Kidney epithelial cell (primary cell): Measurements from ENCODE around the gene PXDN. TPM values are rescaled to one million over a fixed set of nuclear protein-coding genes. Genes with fewer than 3 reads are reported as not detected.
"Not testable (repeated sequence)": the region's sequence is repeated elsewhere in the genome, so short reads cannot be mapped to it uniquely, and the experiment has no call there.

Experiments
- DNase-seq: peaks from one replicate; pipeline ENCODE4 v3.0.0-alpha.2; 2010; ENCODE audit warnings: low read depth
- H3K27me3 ChIP-seq: 2 replicates; pipeline ENCODE4 v1.6.0; 2011; ENCODE audit warnings: low read length; ENCODE audit not compliant: control insufficient read depth, insufficient read depth
- H3K36me3 ChIP-seq: 2 replicates; pipeline ENCODE4 v1.5.1; 2011; ENCODE audit warnings: low read length; ENCODE audit not compliant: control insufficient read depth, insufficient read depth
- H3K4me3 ChIP-seq: 2 replicates; pipeline ENCODE4 v1.5.1; 2011; ENCODE audit warnings: low read depth, mild to moderate bottlenecking, control low read depth, low read length
- CTCF ChIP-seq: IDR thresholded peaks from 2 replicates; pipeline ENCODE4 v1.5.1; 2011; ENCODE audit warnings: mild to moderate bottlenecking, moderate library complexity, low read length, control low read depth, inconsistent platforms; ENCODE audit not compliant: insufficient read depth, poor library complexity, severe bottlenecking
- total RNA-seq: library from RNA; depleted of rRNA; stranded (reverse); fragments of >200 nt; gene quantifications from 2 replicates; pipeline ENCODE4 v1.2.3, GENCODE V29; 2015

The PXDN gene
- total RNA-seq, 1 donor from 2014 or later: 287 TPM

DNA sequence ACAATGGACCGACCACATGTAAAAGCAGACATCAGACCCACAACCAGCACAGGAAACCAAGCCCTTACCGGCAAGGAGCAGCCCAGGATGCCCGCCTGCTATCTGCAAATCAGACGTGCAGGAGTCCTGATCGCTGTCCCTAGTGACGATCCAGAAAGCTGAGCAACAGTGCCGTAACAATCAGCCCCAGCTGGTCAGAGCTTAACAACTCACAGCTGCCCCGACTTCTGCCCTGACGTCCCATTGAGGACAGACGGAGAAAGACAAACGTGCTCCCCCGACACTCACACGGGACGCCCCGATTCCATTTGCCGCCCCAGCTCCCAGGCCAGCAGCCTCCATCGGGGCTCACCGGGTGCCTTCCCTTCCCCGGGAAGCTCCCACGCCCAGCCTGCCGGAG lies 39.8 kb upstream of the PXDN start:
- no peaks in the 10 kb centered on the region for H3K36me3 ChIP-seq
- peaks cover 17% of the 10 kb centered on the region for H3K27me3 ChIP-seq
- no peak for DNase-seq
- TF ChIP-seq CTCF: no peak
- H3K4me3 ChIP-seq: no peak overlapping the region

- Histone ChIP-seq H3K36me3 (no peaks in the 10 kb centered on the region), H3K4me3 (no peak overlapping the region), H3K27me3 (peaks cover 14% of the 10 kb centered on the region)
- no peak for DNase-seq
- no peak for TF ChIP-seq CTCF
These were observed 38.2 kb upstream of the PXDN start for GRCh38 chr2:1782514-1782913.

DNA sequence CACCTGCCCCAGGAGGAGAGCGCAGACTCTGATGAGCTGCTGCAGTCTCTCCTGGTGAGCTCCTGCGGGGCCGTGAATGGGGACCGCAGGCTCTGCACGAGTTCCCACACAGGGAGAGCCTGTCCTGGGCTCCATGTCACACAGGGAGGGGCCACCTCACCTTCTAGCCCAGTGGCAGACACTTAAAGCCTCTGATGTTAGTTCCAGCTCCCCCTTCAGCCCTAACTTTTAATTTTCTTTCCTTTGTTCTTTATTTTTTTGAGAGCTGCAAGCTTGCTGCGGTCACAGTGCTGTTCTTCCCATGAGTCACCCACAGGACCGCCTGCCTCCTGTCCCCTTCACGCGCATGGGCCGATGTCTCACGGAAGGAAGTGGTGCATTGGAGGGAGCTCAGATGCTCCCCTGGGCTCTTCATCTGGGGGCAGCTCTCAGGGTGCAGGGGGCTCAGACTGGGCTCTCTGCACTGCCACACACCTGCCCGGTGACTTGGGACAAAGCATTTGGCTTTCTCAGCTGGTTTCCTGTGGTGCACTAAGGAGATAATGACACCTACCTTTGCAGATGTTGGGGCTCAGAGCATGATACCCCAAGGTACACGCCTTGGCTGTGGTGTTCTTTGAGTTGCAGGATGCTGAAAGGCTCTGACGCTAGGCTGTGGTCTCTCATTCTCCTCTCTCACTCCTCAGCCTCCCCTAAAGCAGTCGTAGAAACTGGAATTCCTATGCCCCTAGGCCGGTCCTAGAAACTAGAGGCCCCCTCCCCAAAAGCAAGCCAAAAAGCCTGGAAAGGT lies 37.2 kb upstream of the PXDN start:
- Histone ChIP-seq H3K36me3 (no peaks in the 10 kb centered on the region), H3K27me3 (peaks cover 14% of the 10 kb centered on the region), H3K4me3 (no peak overlapping the region)
- no peak for DNase-seq
- no peak for TF ChIP-seq CTCF

- no peak for TF ChIP-seq CTCF
- H3K36me3 ChIP-seq: no peaks in the 10 kb centered on the region
These were observed 36.4 kb upstream of the PXDN start for GRCh38 chr2:1780693-1781092.

DNA sequence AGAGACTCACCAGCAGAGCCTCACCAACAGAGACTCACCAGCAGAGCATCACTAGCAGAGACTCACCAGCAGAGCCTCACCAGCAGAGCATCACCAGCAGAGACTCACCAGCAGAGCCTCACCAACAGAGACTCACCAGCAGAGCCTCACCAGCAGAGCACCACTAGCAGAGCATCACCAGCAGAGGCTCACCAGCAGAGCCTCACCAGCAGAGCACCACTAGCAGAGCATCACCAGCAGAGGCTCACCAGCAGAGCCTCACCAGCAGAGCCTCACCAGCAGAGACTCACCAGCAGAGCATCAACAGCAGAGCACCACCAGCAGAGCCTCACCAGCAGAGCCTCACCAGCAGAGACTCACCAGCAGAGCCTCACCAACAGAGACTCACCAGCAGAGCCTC lies 35.7 kb upstream of the PXDN start:
- H3K27me3 ChIP-seq: peaks cover 14% of the 10 kb centered on the region
- H3K4me3 ChIP-seq, H3K36me3 ChIP-seq, DNase-seq: not testable (repeated sequence)

More at GRCh38 chr2:1780693-1781092, 36.4 kb upstream of the PXDN start:
- H3K4me3 ChIP-seq: no peak overlapping the region
- peaks cover 14% of the 10 kb centered on the region for H3K27me3 ChIP-seq
- no peak for DNase-seq

GRCh38 chr2:1778566-1778965 lies 34.3 kb upstream of the PXDN start:
- TF ChIP-seq CTCF: no peak
- Histone ChIP-seq H3K36me3 (no peaks in the 10 kb centered on the region), H3K4me3 (no peak overlapping the region), H3K27me3 (peaks cover 8% of the 10 kb centered on the region)
- no peak for DNase-seq
